GM18909 (cell line): Measurements from ENCODE around the gene SLC23A2.

Experiments
- ATAC-seq: cut with Tn5 transposase; IDR thresholded peaks from one replicate; pipeline ENCODE4 v1.9.1; 2021; ENCODE audit warnings: mild to moderate bottlenecking; ENCODE audit not compliant: unreplicated experiment, poor library complexity

SLC23A2 gene

DNA sequence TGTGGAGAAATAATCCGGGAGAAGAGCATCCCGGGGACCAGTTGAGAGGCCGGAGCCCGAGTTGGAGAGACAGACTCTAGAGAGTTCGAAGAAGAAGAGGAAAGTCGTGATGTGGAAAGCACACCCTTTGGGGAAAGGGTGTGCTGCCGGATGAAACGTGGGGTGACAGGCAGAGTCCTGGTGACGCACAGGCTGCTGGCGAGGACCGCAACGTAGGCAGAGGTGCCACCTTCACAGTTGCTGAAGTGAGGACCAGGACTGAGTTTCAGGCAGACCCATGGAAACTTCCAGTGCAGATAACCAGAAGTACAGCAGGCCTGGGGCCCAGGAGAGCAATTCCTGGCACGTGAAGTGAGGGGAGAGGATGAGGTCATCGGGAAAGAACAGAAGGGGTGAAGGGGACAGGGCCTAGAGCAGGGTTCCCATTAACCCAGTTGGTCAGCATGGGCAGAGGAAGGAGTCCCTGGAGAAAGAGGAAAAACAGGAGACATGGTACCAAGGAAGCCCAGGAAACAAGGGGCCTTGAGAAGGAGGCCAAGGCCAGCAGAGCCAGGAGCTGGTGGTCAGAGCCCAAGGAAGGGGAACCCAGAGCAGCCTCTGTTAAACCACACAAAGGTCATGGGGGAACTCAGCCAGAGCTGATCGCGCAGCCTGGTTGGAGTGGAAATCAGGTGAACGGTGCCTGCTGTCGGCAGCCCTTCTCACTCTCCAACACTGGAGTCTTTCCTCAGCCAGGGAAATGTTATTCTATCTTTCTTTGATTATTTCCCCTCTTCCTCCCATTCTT is 195.5 kb downstream of the SLC23A2 start:
- no peak for ATAC-seq

DNA sequence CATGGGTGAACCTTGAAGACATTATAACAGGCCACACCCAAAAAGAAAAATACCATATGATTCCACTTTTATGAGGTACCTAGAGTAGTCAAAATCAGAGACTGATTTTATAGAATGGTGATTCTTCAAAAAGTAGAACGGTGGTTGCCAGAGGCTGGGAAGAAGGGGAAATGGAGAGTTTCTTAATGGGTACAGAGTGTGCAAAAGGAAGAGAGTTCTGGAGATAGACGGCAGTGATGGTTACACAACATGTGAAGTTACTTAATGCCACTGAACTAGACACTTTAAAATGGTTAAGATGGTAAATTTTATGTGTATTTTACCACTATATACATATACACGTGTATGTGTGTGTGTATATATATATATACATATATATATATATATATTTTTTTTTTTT is 198.8 kb downstream of the SLC23A2 start:
- ATAC-seq, result no peak
